ENCODE results near the gene RFWD3.
A peak's percentile ranks its signal among the peaks of the same experiment; 100 is the strongest.
"Not testable (repeated sequence)": the region's sequence is repeated elsewhere in the genome, so short reads cannot be mapped to it uniquely, and the experiment has no call there.

The RFWD3 gene, protein sequence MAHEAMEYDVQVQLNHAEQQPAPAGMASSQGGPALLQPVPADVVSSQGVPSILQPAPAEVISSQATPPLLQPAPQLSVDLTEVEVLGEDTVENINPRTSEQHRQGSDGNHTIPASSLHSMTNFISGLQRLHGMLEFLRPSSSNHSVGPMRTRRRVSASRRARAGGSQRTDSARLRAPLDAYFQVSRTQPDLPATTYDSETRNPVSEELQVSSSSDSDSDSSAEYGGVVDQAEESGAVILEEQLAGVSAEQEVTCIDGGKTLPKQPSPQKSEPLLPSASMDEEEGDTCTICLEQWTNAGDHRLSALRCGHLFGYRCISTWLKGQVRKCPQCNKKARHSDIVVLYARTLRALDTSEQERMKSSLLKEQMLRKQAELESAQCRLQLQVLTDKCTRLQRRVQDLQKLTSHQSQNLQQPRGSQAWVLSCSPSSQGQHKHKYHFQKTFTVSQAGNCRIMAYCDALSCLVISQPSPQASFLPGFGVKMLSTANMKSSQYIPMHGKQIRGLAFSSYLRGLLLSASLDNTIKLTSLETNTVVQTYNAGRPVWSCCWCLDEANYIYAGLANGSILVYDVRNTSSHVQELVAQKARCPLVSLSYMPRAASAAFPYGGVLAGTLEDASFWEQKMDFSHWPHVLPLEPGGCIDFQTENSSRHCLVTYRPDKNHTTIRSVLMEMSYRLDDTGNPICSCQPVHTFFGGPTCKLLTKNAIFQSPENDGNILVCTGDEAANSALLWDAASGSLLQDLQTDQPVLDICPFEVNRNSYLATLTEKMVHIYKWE

GRCh38 chr16:74666425-74667254 is at the start of gene RFWD3:
TSS of gene RFWD3 (minus strand) at chr16:74666877. CDS start at chr16:74661449, 5,428 bp downstream.
- peak; percentile 99 for DNase-seq (ENCODE audit: low spot score)

- no peak for DNase-seq (ENCODE audit: low spot score)
Measured at GRCh38 chr16:74716355-74716754, 49.7 kb upstream of the RFWD3 start.

DNA sequence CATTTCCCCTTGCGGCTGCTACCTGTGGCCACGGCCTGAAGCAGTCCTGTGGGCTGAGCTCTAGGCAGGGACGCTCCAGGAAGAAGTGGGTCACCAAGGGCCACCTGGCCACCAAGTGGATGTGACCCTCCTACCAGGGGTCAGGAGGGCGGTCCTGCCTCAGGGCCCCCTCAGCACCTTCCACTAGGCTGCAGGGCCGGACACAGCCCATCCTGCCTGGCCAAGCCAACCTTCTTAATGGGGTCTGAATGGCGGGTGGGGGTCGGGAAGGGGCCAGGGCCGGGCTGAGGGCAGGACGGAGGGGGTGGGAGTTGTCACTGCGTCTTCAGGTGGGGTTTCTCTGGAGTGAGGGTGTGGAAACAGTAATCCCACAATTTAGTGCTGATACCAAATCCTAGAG is 47.2 kb upstream of the RFWD3 start:
- no peak for DNase-seq (ENCODE audit: low spot score)

DNA sequence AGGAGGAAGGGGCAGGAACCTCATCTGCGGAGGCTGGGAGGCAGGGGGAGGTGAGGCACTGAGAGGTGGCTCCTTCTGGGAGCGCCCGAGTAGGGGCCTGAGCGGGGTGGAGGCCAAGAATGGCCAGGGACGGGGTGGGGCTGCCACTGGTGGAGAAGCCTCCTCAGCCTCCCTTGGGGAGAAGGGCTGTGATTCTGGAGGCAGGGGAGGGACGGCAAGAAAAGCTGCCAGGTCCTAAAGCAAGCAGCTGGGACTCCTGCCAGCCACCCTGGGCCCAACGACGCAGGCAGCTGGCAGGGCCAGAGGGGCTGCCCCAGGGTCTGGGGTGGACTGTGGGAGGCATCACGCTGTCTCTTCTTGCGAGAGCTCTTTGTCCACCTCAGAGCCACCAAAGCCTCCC is 46.6 kb upstream of the RFWD3 start:
- DNase-seq (ENCODE audit: low spot score): no peak

GRCh38 chr16:74711938-74712337 is 45.3 kb upstream of the RFWD3 start:
- DNase-seq (ENCODE audit: low spot score): no peak

- no peak for DNase-seq (ENCODE audit: low spot score)
Measured at GRCh38 chr16:74710401-74710800, 43.7 kb upstream of the RFWD3 start.

DNA sequence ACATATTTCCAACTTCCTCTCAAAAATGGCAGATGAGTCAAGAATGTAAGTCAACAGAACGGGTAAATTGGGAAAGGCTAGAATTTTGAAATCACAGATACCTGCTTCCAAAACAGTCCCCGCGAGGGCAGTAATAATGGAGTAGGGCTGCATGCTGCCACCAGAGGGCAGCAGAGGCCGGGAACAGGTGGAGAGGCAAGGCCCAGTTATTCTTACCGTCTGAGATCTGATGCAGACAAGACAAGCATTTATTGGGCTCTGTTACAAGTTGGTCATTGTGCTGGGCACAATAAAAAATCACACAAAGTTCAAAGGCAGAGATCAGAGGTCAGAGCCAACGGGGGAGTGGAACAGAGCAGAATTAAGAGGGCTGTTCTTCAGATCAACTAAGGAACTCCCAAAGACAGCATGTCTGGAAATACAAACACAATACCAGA is 42.8 kb upstream of the RFWD3 start:
- DNase-seq (ENCODE audit: low spot score): peak; percentile 98

DNA sequence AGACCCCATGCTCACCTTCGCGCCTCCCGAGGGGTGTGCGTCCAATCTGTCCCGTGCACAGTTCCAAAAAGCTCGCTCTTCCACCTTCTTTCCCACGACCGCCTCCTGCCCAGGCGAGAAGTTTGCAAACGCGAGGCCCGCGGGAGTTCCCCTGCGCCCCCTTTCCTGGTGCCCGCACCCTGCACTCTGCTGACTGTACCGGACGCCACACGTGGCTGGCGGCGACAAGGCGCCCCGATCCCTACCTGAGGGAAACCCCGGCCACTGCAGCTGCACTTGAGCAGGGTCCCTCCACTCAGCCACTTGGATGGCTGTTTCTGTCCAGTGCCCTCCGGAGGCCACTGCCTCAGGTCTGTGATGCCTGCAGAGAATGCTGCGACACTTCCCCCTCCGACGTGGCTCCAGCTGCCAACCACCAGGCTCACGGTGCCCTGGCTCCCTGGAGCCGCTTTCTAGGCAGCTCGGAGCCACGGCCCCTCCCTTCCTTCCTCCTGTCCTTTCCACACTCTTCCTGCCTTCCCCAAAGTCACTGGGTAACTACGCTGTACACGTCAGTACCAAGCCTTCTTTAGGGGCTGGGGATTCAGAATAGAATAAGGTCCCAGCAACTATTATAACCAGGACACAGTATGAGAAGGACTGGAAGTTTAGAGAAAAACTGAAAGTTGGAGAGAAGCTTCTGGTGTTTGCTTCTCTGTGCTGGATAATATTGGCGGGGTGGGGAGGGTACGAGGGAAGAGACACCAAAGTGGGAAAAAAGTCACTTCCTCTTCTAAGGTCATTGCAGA is 34.0 kb upstream of the RFWD3 start, which contains the start of gene MLKL:
Gene MLKL (minus strand): TSS at position 425 of the 788 bp plus-strand sequence. CDS start 5,105 bp downstream, outside the sequence.
- peak; percentile 66 for DNase-seq (ENCODE audit: low spot score)

DNA sequence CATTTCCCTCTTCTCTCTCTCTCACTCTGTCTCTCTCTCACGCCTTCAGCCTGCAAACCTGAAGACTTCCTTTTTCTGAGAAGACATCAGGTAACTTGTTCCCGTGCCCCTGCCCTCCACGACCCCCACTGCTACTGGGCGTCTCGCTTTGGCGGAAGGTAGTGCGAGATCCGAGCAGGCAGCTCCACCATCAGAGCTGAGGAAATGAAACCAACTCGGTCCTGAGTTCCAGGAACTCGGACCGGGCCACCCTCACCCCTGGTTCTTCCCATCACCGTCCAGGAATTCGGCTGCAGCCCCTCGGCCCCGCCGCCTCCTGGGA is 33.4 kb upstream of the RFWD3 start:
- no peak for DNase-seq (ENCODE audit: low spot score)

- no peak for DNase-seq (ENCODE audit: low spot score)
Measured at GRCh38 chr16:74699666-74700065, 33.0 kb upstream of the RFWD3 start.

DNA sequence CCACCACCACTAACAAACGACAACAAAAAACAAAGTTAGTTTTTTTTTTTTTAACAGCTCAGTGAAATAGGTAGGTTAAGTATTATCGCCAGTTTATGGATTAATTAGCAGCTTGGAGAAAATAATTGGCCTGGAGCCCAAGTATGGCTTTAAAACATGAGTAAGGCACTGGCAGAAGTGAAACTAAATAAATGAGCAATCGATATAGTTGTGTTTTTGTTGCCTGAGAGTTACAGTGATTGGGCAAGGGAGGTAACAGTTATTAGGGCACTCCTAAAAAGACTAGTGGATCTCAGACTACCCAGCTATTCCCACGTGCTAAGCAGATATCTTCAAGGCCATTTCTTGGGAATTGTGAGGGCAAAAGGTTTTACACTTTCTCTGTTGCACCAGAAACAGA is 31.5 kb upstream of the RFWD3 start:
- no peak for DNase-seq (ENCODE audit: low spot score)

GRCh38 chr16:74695450-74696422 is 29.1 kb upstream of the RFWD3 start:
- DNase-seq (ENCODE audit: low spot score): peak; percentile 97

- DNase-seq (ENCODE audit: low spot score): no peak
Measured at GRCh38 chr16:74691093-74691855, 24.6 kb upstream of the RFWD3 start.

GRCh38 chr16:74682556-74682955 is 15.9 kb upstream of the RFWD3 start:
- no peak for DNase-seq (ENCODE audit: low spot score)

- DNase-seq (ENCODE audit: low spot score): no peak
Measured at GRCh38 chr16:74680681-74681080, 14.0 kb upstream of the RFWD3 start.

DNA sequence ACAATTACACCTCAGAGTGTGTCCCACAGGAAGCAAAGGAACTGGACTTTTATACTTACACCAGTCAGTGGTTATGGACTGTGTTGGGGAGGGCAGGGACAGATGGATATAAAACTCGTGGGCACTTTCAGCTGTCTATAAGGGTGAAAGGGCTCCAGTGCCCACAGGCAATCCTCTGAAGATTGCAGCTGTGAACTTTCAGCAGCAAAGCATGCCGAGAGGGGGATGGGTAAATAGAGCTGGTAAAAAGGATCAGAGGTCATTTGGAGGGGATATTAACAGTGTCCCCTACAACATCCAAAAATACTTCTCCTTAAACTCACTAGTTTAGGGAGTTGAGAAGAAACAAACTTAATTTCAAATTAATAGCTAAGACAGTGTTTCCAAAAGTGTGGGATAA is 13.3 kb upstream of the RFWD3 start:
- DNase-seq (ENCODE audit: low spot score): no peak

- DNase-seq (ENCODE audit: low spot score): no peak
Measured at GRCh38 chr16:74677868-74678267, 11.2 kb upstream of the RFWD3 start.

DNA sequence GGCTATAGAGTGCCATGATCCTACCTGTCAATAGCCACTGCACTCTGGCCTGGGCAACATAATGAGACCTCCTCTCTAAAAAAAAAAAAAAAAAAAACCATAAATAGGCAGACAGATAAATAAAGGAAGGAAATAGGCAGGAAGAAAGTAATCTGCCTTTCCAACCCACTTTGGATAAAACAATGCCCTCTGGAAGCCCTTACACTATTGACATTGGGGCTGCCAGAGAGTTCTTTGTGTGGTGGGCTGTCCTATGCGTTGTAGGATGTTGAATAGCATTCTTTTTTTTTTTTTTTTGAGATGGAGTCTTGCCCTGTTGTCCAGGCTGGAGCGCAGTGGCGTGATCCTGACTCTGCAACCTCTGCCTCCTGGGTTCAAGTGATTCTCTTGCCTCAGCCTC is 7.2 kb upstream of the RFWD3 start:
- no peak for DNase-seq (ENCODE audit: low spot score)

- not testable (repeated sequence) for DNase-seq (ENCODE audit: low spot score)
Measured at GRCh38 chr16:74668877-74669276, 2.2 kb upstream of the RFWD3 start.
